Large intestine (tissue), 3 donors: ENCODE results near the gene DNAJC17. TPM values are rescaled to one million over a fixed set of nuclear protein-coding genes. Genes with fewer than 3 reads are reported as not detected.

Source experiments
- DNase-seq, 2 donors: peaks; one replicate each; pipeline versions ENCODE4 v3.0.0 to v3.0.0-alpha.2; 2013
- H3K27ac ChIP-seq: one replicate; pipeline ENCODE4 v1.5.1; 2013; ENCODE audit warnings: low read length
- H3K27me3 ChIP-seq: 2 replicates; pipeline ENCODE4 v1.6.1; 2013; ENCODE audit warnings: low read length; ENCODE audit not compliant: control insufficient read depth, insufficient read depth
- H3K36me3 ChIP-seq: 2 replicates; pipeline ENCODE4 v1.6.1; 2013; ENCODE audit warnings: low read length; ENCODE audit not compliant: control insufficient read depth, insufficient read depth
- H3K4me1 ChIP-seq: one replicate; pipeline ENCODE4 v1.6.1; 2013; ENCODE audit warnings: low read length; ENCODE audit not compliant: control insufficient read depth, insufficient read depth
- H3K4me3 ChIP-seq: one replicate; pipeline ENCODE4 v1.5.1; 2013; ENCODE audit warnings: low read length
- H3K9me3 ChIP-seq: one replicate; pipeline ENCODE4 v1.6.1; 2013; ENCODE audit warnings: mild to moderate bottlenecking, low read depth, low read length, moderate library complexity; ENCODE audit not compliant: control insufficient read depth
- WGBS: methylation state at CpG from one replicate; pipeline ENCODE4 v1.1.5; 2013; ENCODE audit warnings: low lambda C conversion rate; ENCODE audit not compliant: insufficient coverage; 5-methylcytosine and 5-hydroxymethylcytosine counted together
- polyA plus RNA-seq: library from polyadenylated mRNA; unstranded; fragments of 120-200 nt; gene quantifications from one replicate; pipeline ENCODE4 v1.2.1, GENCODE V29; 2013

The DNAJC17 gene
- polyA plus RNA-seq, 1 donor = 40.9 TPM

DNA sequence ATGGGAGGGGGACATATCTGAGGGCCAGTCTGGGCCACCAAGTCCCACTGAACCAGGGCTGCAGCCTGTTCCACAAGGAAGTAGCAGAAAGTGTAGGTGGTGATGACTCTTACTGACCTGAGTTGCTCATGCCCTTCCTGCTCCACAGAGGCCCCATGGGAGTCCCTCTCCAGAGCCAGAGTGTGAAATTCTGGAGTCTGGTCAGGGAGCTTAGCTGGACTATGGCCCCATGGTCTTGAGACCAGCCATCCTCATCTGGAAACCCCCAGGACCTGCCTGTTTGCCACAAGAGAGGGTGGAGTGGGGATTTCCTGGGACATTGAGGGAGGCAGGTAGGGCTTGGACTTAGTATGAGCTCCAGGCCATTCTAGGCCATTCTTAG, 39.6 kb upstream of the DNAJC17 start:
- Histone ChIP-seq H3K9me3 (no peaks in the 10 kb centered on the region), H3K27me3 (peaks cover 11% of the 10 kb centered on the region), H3K4me1 (peaks cover 44% of the 10 kb centered on the region), H3K4me3 (peak overlapping the region; percentile 74), H3K36me3 (peaks cover 11% of the 10 kb centered on the region), H3K27ac (peak overlapping the region; percentile 80)
- peak in 1 of 2 donors; percentile 70 for DNase-seq

GRCh38 chr15:40845511-40846284, 38.4 kb upstream of the DNAJC17 start:
- H3K4me3 ChIP-seq = peak overlapping the region; percentile 74
- peaks cover 11% of the 10 kb centered on the region for H3K27me3 ChIP-seq
- no CpG with 5 or more reads among the region's 8 CpGs for WGBS
- H3K27ac ChIP-seq = peak overlapping the region; percentile 80
- H3K4me1 ChIP-seq = peaks cover 34% of the 10 kb centered on the region
- peaks cover 7% of the 10 kb centered on the region for H3K36me3 ChIP-seq
- peak; percentile 91 to 94 for DNase-seq
- no peaks in the 10 kb centered on the region for H3K9me3 ChIP-seq

GRCh38 chr15:40845036-40845435, 37.8 kb upstream of the DNAJC17 start:
- Histone ChIP-seq H3K4me1 (peaks cover 29% of the 10 kb centered on the region), H3K4me3 (peak overlapping the region; percentile 74), H3K36me3 (peaks cover 5% of the 10 kb centered on the region), H3K27me3 (peaks cover 11% of the 10 kb centered on the region), H3K27ac (peak overlapping the region; percentile 80), H3K9me3 (no peaks in the 10 kb centered on the region)
- no CpG with 5 or more reads among the region's 12 CpGs for WGBS
- DNase-seq = no peak

- Histone ChIP-seq H3K36me3 (peaks cover 4% of the 10 kb centered on the region), H3K27me3 (peaks cover 11% of the 10 kb centered on the region), H3K4me3 (peak overlapping the region; percentile 74), H3K27ac (peak overlapping the region; percentile 80), H3K9me3 (no peaks in the 10 kb centered on the region), H3K4me1 (peaks cover 29% of the 10 kb centered on the region)
- no CpG with 5 or more reads among the region's 28 CpGs for WGBS
- DNase-seq = no peak
Observed at GRCh38 chr15:40844696-40845030, 37.4 kb upstream of the DNAJC17 start.

DNA sequence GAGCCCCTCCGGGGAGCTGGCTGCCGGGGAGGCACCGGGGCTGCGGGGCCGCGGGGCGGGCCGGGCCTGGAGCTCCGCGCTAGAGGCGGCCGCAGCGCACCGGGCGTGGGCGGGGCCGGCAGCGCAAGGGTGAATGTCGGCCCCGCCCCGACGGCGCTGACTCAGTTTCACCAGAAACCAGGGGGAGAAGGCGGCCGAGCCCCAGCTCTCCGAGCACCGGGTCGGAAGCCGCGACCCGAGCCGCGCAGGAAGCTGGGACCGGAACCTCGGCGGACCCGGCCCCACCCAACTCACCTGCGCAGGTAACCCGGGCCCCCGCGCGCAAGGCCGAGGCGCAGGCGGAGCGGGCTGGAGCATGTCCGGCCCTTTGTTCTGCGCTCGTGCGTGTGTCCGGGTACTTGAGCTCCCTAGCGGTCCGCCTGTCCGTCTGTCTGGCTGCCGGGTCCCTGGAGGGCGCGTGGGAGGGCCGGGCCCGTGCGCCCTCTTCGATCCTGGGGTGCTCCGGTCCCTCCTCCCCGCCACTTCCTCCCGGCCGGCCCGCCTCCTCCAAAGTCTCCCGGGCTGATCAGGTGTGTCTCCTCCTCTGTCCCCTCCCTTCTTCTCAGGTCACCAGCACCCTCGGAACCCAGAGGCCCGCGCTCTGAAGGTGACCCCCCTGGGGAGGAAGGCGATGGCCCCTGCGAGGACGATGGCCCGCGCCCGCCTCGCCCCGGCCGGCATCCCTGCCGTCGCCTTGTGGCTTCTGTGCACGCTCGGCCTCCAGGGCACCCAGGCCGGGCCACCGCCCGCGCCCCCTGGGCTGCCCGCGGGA, 36.8 kb upstream of the DNAJC17 start, which contains the start of gene SPINT1:
Gene SPINT1, plus strand, starts transcription at position 164 of the 811 bp plus-strand sequence. Its CDS starts 507 bp downstream, at position 671.
- Histone ChIP-seq H3K4me3 (peak within 1 kb of the TSS; percentile 74), H3K27ac (peak within 1 kb of the TSS; percentile 91), H3K27me3 (peaks cover 11% of the 10 kb centered on the region), H3K36me3 (peaks cover 2% of the 10 kb centered on the region), H3K9me3 (no peaks in the 10 kb centered on the region), H3K4me1 (peaks cover 29% of the 10 kb centered on the region)
- peak in 1 of 2 donors; percentile 91 for DNase-seq
- WGBS = no CpG with 5 or more reads among the region's 89 CpGs

GRCh38 chr15:40843261-40843884, 36.1 kb upstream of the DNAJC17 start:
- peaks cover 2% of the 10 kb centered on the region for H3K36me3 ChIP-seq
- peaks cover 11% of the 10 kb centered on the region for H3K27me3 ChIP-seq
- peak overlapping the region; percentile 91 for H3K27ac ChIP-seq
- DNase-seq = peak in 1 of 2 donors; percentile 67
- no CpG with 5 or more reads among the region's 34 CpGs for WGBS
- H3K4me1 ChIP-seq = peaks cover 28% of the 10 kb centered on the region
- peak overlapping the region; percentile 74 for H3K4me3 ChIP-seq
- no peaks in the 10 kb centered on the region for H3K9me3 ChIP-seq

DNA sequence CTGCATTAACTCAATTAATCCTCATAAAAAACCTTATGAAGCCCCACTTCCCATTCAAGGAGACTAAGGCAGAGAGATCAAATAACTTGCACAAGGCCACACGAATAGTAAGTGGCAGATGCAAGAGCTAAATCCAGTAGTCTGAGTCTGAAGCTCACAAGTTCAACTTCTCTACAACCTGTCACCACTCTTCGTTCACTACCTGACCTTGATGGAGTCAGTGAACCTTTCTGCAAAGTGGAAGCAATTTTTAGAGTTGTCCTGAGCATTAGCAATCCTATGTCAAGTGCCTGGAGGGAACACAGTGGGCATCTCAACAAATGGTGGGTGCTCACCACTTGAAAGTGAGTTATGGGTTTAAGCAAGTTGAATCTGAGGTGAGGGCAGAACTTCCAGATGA, 34.5 kb upstream of the DNAJC17 start:
- H3K27ac ChIP-seq = no peak overlapping the region

DNA sequence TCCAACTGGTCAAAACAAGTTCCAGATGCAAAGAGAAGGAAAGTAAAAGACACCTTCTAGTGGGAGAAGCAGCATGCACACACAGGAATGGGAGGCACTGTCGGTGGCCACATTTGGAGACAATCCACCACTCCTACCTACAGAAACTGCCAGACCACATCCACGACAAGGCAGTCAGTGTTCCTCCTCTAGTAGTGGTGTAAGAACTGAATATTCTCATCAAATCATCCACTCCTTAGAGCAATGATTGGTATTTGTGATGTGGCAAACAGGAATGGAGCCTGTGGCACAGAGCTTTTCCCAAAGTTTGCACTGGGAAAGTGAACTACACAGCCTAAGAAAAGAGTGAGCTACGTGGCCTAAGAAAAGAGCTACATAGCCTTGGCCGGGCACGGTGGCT, 31.5 kb upstream of the DNAJC17 start:
- WGBS = no CpG with 5 or more reads among the region's 5 CpGs

More for the DNA sequence above, 34.5 kb upstream of the DNAJC17 start:
- H3K36me3 ChIP-seq = peaks cover 2% of the 10 kb centered on the region
- H3K4me1 ChIP-seq = peaks cover 14% of the 10 kb centered on the region
- no peak for DNase-seq
- no CpG with 5 or more reads among the region's 2 CpGs for WGBS
- H3K9me3 ChIP-seq = no peaks in the 10 kb centered on the region
- H3K4me3 ChIP-seq = no peak overlapping the region
- H3K27me3 ChIP-seq = peaks cover 11% of the 10 kb centered on the region

GRCh38 chr15:40836020-40836419, 28.7 kb upstream of the DNAJC17 start:
- Histone ChIP-seq H3K4me3 (no peak overlapping the region), H3K36me3 (peaks cover 5% of the 10 kb centered on the region), H3K27me3 (no peaks in the 10 kb centered on the region), H3K27ac (no peak overlapping the region), H3K4me1 (no peaks in the 10 kb centered on the region), H3K9me3 (no peaks in the 10 kb centered on the region)
- no CpG with 5 or more reads among the region's 1 CpG for WGBS
- no peak for DNase-seq

More for the DNA sequence above, 31.5 kb upstream of the DNAJC17 start:
- Histone ChIP-seq H3K27me3 (no peaks in the 10 kb centered on the region), H3K9me3 (no peaks in the 10 kb centered on the region), H3K27ac (no peak overlapping the region), H3K4me3 (no peak overlapping the region), H3K36me3 (peaks cover 5% of the 10 kb centered on the region), H3K4me1 (peaks cover 7% of the 10 kb centered on the region)
- DNase-seq = no peak

DNA sequence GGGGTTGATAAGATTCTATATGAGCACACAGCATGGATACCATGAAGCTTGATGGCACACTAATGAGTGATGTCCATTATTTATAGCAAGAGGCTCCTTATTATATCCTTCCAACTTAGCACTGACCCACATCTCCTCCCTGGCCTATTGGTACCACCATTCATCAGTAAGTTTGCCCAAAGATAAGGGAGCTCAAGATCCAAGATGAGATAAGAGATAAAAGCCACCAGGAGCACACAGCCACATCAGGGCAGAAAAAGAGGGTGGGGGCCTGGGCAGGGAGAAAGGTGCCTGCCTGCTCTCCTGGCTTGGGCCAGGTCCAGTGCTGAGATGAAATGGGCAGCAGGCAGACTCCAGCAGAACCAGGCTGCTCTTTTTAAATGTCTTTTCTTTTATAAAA, 25.6 kb upstream of the DNAJC17 start:
- Histone ChIP-seq H3K4me3 (no peak overlapping the region), H3K36me3 (peaks cover 3% of the 10 kb centered on the region), H3K9me3 (no peaks in the 10 kb centered on the region), H3K4me1 (peaks cover 15% of the 10 kb centered on the region), H3K27ac (no peak overlapping the region), H3K27me3 (no peaks in the 10 kb centered on the region)
- no peak for DNase-seq
